ENCODE data around the gene ACP5.

ACP5 gene

DNA sequence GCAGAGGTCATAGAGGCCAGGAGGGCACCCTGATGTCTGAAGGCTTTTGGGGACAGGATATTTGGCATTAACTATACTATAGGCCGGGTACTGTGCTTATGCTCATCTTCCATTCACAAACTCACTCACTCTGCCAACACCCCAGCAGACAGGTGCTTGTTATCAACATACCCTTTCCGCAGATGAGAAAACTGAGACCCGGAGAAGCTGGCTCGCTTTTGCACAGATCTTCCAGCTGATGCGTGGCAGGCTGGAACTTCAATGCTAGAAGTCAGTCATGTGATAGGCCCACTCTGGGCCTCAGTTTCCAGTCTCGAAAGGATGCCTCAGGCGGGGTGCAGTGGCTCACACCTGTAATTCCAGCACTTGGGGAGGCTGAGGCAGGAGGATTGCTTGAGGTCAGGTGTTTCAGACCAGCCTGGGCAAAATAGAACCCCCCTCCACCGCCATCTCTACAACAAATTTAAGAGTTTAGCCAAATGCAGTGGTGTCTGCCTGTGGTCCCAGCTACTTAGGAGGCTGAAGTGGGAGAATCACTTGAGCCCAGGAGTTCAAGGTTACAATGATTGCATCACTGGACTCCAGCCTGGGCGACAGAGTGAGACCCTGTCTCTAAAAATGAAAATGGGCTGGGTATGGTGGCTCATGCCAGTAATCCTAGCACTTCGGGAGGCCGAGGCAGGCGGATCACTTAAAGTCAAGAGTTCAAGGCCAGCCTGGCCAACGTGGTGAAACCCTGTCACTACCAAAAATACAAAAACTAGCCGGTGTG lies 29.3 kb downstream of the ACP5 start:
- no peak for DNase-seq

GRCh38 chr19:11541238-11541637 lies 36.2 kb downstream of the ACP5 start:
- DNase-seq: no peak

DNA sequence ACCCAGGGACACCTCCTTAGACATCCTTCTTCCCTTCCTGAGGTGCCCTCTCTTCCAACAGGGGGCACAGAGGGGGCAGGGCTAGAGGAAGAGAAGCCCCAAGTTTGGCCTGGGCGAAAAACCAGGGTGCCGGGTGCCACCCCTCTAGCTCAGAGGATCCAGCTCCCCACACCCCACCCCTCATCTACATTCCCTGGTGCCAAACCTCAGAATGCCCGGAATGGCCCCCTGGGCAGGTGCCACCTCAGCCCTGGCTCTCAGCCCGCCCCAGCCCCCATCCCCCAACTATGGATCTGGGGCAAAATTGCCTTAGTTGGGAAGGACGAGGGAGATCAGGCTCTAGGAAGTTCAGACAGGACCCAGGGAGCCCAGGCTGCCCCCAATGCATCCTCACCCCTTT lies 36.8 kb downstream of the ACP5 start:
- no peak for DNase-seq

- no peak for DNase-seq
Measured at GRCh38 chr19:11539495-11540365, 37.7 kb downstream of the ACP5 start.

- DNase-seq: peak; percentile 79
Measured at GRCh38 chr19:11538232-11539036, 39.0 kb downstream of the ACP5 start, which contains the start of gene CNN1. Gene CNN1, plus strand, starts transcription at chr19:11538851. Its CDS starts 77 bp downstream, at chr19:11538928.

DNA sequence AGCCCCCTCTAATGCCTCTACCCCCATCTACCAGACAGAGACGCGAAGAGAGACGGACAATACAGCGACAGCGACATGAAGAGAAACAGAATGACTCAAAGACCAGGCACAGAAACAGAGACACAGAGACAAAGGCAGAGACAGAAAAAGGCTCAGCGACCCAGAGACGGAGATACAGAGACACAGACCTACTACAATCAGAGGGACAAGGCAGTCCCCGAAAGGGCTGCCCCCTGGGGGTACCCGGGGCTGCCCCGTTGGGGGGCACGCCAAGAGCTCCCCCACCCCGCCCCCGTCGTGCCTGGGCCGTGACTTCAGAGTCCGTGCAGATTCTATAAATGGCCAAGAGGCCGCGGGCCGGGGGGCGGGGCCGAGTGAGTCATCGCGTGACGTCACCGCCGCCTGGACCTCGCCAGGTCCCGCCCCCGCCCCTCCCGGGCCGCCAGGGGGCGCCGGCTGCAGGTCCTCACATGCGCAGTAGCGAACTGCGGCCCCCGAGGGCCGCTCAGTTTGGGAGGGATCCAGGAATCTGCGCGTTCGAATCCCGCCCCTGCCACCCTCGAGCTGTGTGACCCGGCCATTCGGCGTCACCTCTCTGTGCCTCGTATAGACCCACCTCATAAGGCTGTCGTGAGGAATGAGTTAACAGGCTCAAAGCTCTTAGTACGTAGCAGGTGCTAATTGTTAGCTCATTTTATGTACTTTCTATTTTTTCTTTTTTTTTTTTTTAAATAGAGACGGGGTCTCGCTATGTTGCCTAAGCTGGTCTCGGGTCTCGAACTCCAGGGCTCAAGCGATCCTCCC lies 41.5 kb downstream of the ACP5 start:
- peak; percentile 88 for DNase-seq

- no peak for DNase-seq
Measured at GRCh38 chr19:11534948-11535347, 42.5 kb downstream of the ACP5 start.

DNA sequence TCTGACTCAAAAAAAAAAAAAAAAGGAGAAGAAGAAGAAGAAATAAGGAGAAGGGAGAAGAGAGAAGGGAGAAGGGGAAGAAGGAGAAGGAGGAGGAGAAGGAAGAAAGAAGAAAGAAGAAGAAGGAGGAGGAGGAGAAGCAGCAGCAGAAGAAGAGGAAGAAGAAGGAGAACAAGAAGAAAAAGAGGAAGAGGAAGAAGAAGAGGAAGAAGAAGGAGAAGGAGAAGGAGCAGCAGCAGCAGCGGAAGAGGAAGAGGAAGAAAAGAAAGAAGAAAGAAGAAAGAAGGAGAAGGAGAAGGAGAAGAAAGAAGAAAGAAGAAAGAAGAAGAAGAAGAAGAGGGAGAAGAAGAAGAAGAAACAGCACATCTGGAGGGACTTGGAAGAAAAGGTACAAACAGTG lies 42.9 kb downstream of the ACP5 start:
- no peak for DNase-seq

- DNase-seq: peak; percentile 65
Measured at GRCh38 chr19:11530432-11530831, 47.0 kb downstream of the ACP5 start.

DNA sequence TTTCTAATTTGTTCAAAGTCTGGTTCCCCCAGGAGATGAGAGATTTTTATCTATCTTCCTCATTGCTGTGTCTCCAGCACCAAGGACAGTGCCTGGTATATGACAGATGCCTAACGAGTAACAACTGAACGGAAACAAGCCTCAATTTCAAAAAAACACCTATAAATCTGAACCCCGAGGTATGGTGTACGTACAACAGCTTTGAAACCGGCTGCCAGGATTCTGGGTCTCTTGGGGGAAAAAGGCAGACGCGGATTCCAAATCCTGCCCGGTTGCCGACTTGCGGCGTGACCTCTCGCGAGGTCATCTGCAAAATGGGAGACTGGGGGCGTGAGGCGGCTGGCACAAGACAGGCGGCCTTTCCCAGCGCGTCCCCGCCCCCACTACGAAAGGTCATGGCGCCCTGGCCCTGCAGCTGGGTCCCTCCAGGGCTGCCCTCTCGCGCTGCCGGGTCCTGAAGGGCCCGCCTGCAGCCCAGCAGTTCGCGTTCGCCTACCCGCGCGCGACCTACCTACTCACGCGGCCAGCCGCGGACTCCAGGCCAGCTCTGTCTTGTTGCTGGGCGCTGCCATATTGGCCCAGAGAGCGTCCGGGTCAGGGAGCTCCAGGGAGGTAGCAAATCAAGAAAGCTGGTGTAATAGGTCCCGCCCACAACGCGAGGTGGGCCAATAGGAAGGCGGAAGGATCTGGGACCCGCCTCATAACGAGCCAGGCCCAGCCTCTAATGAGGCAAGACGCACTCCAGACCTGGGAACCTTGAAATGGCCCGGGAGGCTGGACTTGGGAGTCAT lies 48.7 kb downstream of the ACP5 start, which contains the start of gene ECSIT:
Gene ECSIT (minus strand): TSS at position 584 of the 791 bp plus-strand sequence. CDS start 9,964 bp downstream, outside the sequence.
- DNase-seq: peak; percentile 96
